SK-N-MC (cell line): ENCODE data around the gene CACNG1.

Source experiments
- EZH2 ChIP-seq: fragments of 200-600 bp; sonication (generic); IDR thresholded peaks from one replicate; pipeline ENCODE4 v1.6.1; 2017; ENCODE audit warnings: antibody characterized with exemption
- POLR2AphosphoS5 ChIP-seq: IDR thresholded peaks from 2 replicates; pipeline ENCODE4 v1.6.1; 2012; ENCODE audit warnings: mild to moderate bottlenecking, low read depth, low read length, borderline replicate concordance

DNA sequence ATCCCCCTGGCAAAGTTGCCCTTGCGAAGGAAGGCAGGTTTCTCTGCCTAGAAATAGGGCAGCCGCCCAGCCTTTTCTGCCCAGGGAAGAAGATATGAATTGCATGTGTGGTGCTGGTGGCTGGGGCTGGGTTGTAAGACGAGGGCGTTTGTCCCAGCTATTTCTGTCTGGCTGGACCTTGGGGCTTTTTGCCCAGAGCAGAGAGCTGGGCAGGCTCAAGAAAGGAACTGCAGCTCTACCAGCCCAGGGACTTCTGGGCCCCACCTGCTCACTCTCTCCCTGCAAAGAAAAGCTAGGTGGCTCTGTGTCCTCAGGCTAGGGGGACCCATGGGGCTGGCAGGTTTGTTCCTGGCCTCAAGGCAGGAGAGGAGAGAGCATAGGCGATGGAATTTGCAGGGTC, 586 bp downstream of the CACNG1 start:
- TF ChIP-seq EZH2 (no peak), POLR2AphosphoS5 (no peak)
